GM21367 (cell line): Measurements from ENCODE around the gene C12orf43.

ENCODE experiments used
- ATAC-seq: cut with Tn5 transposase; IDR thresholded peaks from one replicate; pipeline ENCODE4 v1.9.1; 2021; ENCODE audit not compliant: unreplicated experiment

The C12orf43 gene

GRCh38 chr12:120999191-121000120, 16.8 kb downstream of the C12orf43 start:
- ATAC-seq, result no peak

- ATAC-seq, result no peak
Observed at GRCh38 chr12:120998435-120998834, 17.9 kb downstream of the C12orf43 start.

- ATAC-seq, result no peak
Observed at GRCh38 chr12:120997448-120997847, 18.8 kb downstream of the C12orf43 start.

GRCh38 chr12:120996133-120996746, 20.0 kb downstream of the C12orf43 start:
- no peak for ATAC-seq

GRCh38 chr12:120994589-120995337, 21.5 kb downstream of the C12orf43 start:
- no peak for ATAC-seq

- no peak for ATAC-seq
Observed at GRCh38 chr12:120994059-120994458, 22.2 kb downstream of the C12orf43 start.

- no peak for ATAC-seq
Observed at GRCh38 chr12:120993496-120993895, 22.8 kb downstream of the C12orf43 start.

GRCh38 chr12:120992989-120993388, 23.3 kb downstream of the C12orf43 start:
- no peak for ATAC-seq

- no peak for ATAC-seq
Observed at GRCh38 chr12:120991965-120992364, 24.3 kb downstream of the C12orf43 start.

- no peak for ATAC-seq
Observed at GRCh38 chr12:120990487-120991055, 25.7 kb downstream of the C12orf43 start.

GRCh38 chr12:120989687-120990086, 26.6 kb downstream of the C12orf43 start:
- ATAC-seq, result no peak

- ATAC-seq, result no peak
Observed at GRCh38 chr12:120988658-120989057, 27.6 kb downstream of the C12orf43 start.

GRCh38 chr12:120988234-120988633, 28.1 kb downstream of the C12orf43 start:
- no peak for ATAC-seq

GRCh38 chr12:120984351-120984898, 31.9 kb downstream of the C12orf43 start:
- ATAC-seq, result no peak

- ATAC-seq, result no peak
Observed at GRCh38 chr12:120983759-120984158, 32.5 kb downstream of the C12orf43 start.

GRCh38 chr12:120982659-120983058, 33.6 kb downstream of the C12orf43 start:
- no peak for ATAC-seq

GRCh38 chr12:120981407-120981941, 34.8 kb downstream of the C12orf43 start:
- no peak for ATAC-seq

GRCh38 chr12:120980800-120981368, 35.4 kb downstream of the C12orf43 start:
- no peak for ATAC-seq

- no peak for ATAC-seq
Observed at GRCh38 chr12:120979862-120980696, 36.2 kb downstream of the C12orf43 start.
